Amniotic epithelial cell (primary cell): ENCODE measurements around the gene ACSS2.

Experiments used
- DNase-seq: peaks from one replicate; pipeline ENCODE4 v3.0.0-alpha.2; 2010; ENCODE audit warnings: low read depth

ACSS2 gene

DNA sequence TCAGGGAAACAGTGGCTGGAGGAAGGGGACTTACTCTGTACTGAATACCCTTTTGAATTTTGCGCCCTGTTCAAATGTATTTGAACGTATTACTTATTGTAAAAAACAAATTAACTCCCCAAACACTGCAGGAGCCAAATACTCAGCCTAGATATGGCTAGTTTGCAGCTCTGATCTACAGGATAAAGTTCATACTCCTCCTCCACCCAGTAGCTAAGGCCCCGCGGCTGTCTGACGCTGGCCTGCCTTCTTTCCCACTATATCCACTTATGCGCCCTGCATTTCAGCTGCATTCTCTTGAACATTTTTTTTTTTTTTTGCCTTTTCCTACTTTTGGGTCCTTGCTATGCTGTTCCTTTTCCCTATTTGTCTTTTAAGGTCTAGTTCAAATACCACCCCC lies 72.7 kb downstream of the ACSS2 start:
- no peak for DNase-seq

DNA sequence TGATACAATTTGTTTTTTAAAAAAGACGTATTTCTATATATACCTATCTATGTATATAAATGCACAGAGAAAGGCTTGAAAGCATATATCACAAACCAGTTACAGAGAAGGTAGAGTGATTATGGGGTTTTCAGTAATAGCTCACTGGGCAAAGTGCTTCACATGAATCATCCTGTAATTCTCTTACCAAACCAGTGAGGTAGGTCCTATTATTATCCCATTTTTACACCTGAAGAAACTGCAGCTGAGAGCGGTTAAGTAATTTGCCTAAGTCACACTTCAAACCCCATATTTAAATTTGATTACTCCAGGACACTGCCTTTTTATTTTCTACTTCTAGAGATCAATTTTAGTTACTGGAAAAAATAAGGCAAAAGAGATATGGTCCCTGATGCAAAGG lies 74.8 kb downstream of the ACSS2 start:
- no peak for DNase-seq

DNA sequence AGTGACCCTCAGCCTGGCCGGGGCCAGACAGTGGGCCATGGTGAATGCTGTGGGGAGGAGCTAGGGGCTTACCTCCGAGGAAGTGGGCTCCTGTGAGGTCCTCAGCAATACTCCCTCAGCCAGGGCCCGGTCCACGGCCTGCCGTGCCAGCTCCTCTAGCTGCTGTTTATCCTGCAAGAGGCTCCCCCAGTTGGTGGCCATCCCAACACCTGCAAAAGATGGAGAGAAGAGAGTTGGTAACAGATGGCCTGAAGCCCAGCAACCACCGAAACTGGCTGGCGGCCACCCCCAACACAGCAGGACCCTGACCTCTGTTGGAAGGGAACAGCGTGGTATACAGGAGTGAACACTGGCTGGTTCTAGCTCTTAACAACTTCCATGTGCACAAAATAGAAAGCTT lies 75.2 kb downstream of the ACSS2 start:
- DNase-seq, result no peak

DNA sequence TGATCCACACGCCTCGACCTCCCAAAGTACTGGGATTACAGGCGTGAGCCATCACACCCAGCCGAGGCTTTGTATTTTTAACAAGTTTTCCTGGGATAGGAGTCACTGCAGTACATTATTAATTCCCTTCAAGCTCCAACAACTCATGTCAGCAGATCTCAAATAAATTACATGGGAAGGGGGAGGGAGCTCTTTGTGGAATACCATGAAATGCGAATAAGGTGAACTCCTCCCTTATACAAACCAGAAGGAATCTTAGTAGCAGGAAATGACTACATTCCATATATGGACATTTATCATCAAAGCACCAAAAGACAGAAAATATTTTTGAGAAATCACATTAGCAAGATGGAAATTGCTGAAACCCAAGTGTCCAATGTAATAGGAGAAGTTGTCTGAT lies 76.3 kb downstream of the ACSS2 start:
- DNase-seq, result peak; percentile 87

DNA sequence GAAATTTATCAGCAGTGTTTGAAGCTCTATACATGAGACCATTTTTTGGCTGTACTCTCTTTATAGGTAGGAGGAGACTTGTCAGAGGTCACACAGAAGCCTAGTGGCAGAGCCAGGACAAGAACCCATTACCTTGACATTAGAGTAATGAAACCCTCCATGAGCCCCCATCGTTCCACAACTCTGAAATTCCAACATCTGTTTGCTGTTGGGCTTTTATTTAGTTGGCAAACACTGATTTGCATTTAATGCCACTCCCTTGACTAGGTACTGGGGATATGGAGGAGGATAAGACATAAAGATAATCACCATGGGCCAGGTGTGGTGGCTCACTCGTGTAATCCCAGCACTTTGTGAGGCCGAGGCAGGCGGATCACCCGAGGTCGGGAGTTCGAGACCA lies 77.5 kb downstream of the ACSS2 start:
- no peak for DNase-seq

DNA sequence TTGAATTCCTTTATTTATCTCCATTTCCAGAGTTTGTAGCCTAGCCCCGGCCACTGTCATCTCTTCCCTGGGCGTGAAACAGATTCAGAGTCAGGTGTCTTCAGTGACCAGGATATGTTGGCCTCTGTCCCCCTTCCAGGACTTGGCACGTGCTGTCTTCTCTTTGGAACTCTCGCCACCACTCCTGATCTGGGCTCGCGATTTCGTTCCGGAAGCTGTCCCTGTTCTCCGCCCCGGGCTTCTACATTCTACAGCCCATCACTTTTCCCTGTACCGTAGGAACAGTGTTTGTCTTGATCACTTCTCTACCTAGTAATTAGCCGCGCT lies 78.5 kb downstream of the ACSS2 start:
- DNase-seq, result no peak

DNA sequence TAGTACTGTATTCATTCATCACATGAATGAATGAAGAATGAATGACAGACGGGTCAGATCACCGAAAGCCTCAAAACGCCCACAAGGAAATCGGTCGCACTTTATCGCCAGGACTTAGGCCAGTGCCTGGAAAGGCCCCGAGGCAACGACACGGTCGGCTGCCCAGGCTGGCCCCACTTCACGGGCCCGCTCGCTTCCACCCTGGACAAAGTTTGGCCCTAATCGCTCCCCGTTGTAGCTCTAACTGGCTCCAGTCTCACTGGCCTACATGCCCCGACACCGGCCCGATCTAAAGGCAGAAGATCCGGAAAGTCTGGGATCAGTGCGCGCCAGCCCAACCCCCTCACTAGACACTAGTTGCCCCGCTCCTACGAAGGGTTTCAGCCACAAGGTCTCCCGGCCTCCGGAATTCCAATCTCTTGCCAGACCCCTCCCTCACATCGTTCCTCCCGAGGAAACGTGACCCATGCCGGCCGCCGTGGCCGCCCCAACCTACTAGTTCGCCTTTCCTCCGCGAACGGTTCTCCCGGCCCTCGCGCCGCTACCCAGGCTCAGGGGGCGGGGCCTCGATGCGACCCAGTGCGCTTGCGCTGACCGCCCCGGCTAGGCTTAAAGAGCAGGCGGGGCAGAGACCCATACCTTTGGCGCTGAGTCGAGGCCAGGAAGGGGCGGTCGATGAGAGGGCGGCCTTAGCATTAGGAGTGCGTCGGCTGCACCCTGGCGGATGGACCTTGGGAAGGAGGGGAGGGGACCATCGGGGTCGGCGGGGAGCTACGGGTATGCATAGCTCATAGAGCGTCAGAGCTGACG lies 79.0 kb downstream of the ACSS2 start, which contains the start of the genes GSS and MYH7B:
TSS of gene GSS (minus strand) at position 576 of the 810 bp plus-strand sequence. CDS start 3,954 bp downstream, outside the sequence.
TSS of gene MYH7B (plus strand) at position 638 of the 810 bp plus-strand sequence. CDS start 22,138 bp downstream, outside the sequence.
- DNase-seq, result peak; percentile 92

DNA sequence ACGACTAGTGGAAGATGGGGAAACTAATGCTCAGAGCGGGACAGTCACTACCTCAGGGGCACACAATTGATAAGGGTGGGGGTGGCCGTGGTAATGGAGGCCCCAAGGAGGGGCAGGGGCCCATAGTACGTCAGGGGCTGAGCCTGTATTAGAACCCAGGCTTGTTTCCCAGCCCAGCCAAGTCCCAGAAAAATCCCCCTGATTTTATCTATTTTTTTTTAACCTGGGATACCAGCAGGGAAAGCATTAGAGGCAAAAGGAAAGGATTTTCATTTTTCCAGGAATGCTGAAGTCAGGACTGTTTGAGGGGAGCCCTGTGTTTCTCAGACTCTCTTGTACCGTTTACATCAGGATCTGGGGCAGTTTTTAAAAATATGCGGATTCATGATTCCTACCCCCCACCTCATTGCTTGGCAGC lies 79.6 kb downstream of the ACSS2 start:
- no peak for DNase-seq

DNA sequence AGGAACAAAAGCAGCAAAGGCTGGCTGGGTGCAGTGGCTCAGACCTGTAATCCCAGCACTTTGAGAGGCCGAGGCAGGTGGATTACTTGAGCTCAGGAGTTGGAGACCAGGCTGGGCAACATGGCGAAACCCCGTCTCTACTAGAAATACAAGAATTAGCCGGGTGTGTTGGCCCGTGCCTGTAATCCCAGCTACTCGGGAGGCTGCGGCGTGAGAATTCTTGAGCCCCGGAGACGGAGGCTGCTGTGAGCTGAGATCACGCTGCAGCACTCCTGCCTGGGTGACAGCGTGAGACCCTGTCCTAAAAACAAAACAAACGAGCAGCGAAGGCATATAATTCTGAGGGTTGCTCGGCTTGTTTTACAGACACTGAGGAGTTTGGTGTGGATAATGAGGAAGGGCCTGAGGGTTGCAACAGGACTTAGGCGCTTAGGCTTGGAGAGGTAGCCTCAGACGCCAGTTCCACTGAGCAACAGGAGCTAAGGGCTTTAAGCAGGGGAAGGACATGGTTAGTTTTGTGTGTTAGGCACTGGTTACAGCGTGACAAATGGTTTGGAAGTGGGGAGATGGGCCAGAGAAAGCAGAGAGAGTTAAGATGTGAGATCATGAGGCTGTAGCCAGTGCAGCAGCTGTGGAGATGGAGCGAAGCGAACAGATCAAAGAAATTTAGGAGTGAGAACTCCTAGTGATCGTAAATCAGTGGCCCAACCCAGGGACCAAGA lies 80.5 kb downstream of the ACSS2 start:
- no peak for DNase-seq

DNA sequence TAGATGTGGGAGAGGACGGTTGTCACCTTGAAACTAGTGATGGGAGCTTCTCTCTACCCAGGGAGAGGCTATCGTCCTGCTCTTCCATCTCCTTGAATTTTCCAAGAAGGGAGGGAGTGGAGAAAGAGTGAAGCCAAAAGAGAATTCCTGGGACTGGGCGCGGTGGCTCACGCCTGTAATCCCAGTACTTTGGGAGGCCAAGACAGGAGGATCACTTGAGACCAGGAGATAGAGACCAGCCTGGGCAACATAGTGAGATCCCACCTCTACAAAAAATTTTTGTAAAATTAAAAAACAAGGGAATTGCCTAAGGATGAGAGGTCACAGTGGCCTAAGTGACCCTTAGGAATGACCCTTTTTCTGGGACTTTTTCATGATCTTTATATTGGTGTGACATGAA lies 88.1 kb downstream of the ACSS2 start:
- no peak for DNase-seq

DNA sequence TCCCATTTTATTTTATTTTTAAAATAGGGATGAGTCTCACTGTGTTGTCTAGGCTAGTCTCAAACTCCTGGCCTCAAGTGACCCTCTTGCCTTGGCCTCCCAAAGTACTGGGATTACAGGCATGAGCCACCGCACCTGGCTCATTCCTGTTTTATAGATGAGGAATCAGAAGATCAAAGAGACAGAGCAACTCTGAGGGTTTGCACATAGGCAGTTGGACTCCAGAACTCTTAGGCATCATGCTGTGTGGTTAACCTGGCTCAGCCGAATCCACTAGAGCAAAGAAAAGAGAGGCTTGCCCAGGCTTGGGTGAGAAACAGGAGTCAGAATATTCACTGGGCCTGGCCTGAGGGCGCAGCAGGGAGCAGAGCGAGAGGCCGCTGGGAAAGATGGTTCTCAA lies 88.6 kb downstream of the ACSS2 start:
- DNase-seq, result no peak

DNA sequence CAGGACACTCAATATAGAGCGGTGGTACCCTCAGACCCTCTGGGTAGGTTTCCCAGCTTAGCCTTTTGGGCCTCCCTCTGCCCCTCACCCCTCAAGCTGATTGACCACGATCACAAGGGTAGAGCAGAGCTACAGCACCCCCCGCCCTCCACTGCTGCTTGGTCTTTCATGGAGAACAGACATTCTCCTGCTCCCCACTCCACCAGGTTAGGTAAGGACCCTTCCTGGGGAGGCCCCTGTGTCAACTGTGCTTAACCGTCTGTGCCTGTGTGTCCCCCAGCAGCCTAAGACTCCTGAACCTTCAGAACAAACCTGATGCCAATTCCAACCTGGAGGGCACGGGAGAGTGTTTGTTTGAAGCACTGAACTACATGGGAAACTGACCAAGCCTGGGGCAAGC lies 91.0 kb downstream of the ACSS2 start:
- DNase-seq, result no peak

DNA sequence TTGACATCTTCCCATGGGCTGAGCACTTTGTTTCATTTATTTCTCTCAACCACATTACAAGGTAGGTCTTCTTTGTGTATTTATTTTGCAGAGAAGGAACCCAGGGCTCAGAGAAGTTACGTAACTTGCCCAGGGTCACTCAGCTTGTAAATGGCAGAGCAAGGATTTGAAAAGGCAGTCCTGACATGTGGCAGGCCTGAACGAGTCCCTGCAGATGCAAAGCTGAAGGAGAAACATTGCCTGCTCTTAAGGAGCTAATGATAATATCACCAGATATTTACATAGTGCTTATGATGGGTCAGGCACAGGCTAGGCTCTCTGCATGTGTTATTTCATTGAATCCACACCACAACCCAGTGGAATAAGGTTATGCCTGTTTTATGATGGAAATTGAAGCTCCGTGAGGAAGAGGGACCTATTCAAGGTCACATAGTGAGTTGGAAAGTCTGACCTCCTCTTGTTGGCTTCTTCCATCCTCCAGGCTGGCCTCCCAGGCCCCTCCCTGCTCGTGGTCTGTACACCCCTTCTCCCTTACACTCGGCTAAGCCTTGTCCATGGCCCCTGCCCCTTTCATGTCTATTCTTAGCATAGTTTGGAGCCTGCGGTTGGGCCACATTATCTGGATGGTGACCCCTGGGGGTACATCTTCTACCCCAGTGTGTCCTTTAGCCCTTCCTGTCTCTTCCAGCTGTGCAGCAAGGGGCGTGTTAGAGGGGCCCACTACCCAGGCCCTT lies 91.8 kb downstream of the ACSS2 start:
- DNase-seq, result no peak

DNA sequence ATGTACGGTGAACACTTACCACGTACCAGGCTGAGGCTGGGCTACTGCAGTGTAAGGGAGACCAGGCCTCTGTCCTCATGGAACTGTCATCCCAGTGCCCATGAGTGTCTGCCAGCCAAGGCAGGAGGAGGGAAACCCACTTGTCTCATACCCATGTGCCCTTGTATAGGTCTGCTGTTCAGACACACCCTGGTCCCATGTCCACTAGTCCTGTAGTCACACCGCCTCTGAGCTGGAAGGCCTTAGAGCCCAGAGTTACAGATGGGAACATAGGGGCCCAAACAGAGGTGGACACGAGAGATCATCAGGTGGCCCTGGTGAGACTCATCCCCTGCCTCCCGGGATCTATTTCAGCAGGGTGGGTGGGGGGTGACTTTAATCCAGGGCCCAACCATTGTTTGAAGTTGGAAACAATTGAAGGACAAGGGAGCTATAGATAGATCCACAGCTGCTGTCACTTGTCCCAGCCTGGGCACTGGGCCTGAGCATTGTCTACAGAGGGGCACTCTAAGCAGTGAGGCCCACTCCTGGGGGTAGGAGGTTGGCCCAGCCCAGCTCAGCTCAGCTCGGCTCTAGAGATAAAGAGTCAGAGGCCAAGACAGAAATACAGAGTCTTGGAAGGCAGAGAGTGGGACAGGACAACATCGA lies 93.9 kb downstream of the ACSS2 start:
- DNase-seq, result no peak

DNA sequence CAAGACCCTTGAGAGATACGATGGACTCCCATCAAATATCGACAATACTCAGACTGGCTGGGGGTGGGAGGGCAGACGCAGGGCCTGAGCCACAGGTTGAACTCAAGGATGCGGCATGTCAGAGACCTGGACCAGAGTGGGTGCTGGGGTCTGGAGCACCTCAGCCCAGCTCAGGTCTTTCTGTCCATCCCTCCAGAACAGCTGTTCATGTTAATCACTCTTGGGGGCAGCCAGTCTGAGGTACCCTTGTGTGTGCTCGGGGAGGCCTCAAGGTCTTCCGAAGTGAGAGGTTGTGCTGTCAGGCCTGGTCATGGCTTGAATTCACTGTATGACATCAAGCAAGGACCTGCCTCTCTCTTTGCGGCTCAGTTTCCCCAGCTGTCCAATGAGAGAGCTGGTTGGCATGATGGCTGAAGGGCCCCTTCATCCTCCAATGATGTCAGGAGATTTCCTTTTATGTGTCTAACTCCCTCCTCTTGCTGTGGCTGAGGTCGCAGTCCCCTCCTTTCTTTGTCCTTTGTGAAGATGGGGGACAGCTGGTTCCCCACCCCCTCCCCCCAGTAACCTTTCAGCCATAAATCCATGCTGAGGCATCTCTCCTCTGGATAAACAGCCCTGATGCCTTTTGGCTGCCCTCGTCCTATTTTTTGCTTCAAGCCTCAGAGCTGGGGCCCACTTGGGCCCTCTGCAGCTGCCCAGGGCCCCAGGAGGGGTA lies 94.6 kb downstream of the ACSS2 start:
- DNase-seq, result no peak

DNA sequence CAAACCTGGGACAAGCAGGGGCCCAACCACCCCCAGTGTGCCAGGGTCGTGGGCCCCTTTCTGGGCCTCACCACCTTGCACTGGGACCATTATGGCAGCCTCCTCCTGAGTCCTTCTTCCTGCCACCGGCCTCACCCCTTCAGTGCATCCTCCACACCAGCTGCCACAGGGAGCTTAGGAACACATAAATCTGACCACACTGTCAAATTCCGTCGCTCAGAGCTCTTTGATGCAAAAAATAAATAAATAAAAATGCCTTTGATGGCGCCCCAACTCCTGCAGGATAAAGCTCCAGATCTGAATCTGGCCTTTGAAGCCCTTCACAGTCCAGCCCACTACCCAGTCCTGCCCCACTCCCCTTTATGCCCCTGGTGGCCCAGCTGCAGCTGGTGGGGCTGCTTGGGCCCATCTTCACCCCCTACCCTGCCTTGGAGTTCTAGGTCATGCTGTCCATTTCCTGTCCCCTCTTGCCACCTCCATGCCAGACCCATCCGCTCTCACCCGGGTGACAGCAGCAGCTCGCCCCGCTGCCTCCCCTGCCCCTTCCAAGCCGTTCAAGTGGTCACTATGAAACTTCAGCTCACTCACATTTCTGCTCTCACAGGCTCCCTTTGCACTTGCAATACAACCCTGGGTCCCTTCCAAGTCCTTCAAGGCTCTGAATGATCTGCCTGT lies 95.3 kb downstream of the ACSS2 start:
- DNase-seq, result no peak

DNA sequence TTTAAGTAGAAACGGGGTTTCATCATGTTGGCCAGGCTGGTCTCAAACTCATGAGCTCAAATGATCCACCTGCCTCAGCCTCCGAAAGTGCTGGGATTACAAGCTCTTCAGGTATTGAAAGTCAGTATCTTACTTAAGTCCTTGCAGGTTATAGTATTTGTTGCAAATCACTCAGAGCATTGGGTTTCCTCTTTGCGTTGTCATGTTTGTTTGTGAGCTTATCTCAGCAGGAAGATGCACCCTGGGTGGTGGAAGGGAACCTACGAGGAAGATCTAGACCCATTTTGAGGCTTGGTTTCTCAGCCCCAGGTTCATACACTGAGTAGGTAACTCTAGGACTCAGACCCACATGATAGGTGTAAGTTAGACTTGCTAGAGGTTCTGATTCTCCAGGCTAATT lies 97.8 kb downstream of the ACSS2 start:
- no peak for DNase-seq

DNA sequence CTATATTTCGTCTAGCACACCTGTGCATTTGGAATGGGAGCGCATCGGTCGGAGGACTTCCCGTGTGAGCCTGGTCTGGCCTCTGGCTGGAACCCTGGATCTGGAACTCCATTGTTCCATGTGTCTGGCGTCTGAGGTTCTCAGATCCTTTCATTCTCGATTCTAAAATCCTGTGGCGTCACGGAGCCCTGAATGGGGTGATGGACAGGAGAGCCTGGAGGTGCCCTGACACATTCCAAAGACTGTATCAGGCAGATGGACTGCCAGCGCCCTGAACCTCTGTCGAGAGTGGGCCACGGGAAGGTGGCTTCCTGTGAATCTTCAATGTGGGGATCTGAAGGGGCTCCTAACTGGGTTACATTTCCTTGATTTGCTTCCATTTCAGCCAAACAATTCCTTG lies 99.9 kb downstream of the ACSS2 start:
- DNase-seq, result no peak
